ENCODE measurements around the gene DTD2.

Gene DTD2

DNA sequence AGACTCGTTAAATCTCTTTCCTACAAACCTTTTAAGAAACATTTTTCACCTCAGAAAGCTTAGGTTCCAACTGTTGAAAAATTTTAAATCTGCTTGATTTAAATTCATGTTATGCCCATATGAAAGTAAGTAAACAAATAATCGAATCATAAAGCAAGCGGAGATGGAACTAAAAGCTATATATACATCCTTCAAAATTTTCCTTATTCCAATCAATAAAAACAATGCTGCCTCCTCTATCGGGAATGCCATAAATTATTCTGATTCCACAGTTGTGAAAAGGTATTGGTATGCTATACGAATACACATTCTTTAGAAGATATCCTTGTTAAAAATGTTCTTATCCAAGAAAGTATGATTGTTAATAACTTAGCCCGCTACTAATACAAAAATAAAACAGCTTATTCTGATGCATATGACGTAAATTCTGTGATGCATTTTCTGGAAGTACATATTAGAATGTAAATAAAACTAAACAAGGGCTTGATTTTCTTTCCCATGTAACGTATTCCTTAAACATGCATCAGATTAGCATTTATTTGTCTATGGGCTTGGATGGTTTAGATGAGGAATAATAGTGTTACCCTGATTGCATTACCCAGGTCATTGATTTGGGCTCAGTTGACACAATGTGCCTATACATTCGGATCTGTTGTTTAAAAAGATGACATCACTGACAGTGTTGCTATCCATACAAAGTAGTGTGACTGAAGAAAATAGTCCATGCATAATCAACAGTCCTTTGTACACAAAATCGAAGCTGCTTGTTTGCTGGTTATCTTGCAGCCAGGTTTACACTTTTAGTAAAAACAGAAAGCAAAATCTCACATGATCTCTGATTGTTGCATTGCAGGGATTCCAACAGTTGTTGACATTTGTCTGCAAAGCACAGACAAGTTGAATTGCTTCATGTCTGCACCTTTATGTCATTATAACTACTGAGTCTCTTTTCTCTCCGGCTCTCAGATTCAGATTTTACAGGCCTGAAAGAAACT is 656 bp upstream of the DTD2 start:
- no peak overlapping the region for H3K4me3 ChIP-seq (ENCODE audit: low read depth, low read length)
- peaks cover 0 to 2% of the 10 kb centered on the region in 2 experiments for H3K4me1 ChIP-seq (ENCODE audit: control insufficient read depth in 1 of 2, insufficient read depth in 2 of 2, low read length in 2 of 2)
- no peaks in the 10 kb centered on the region for H3K27me3 ChIP-seq (ENCODE audit: insufficient read depth, low read length)
- no peak overlapping the region for H3K23ac ChIP-seq (ENCODE audit: low read length)
- H3K4ac ChIP-seq (ENCODE audit: low read depth, low read length) = no peak overlapping the region
- no peak overlapping the region for H4K8ac ChIP-seq (ENCODE audit: low read depth, low read length)
- H3K18ac ChIP-seq (ENCODE audit: low read length) = no peak overlapping the region
- no peaks in the 10 kb centered on the region for H3K9me3 ChIP-seq (ENCODE audit: insufficient read depth, low read depth, low read length)
- peak overlapping the region; percentile 25 for H3K4me2 ChIP-seq (ENCODE audit: low read length)
- peaks cover under 1% of the 10 kb centered on the region in 2 experiments for H3K36me3 ChIP-seq (ENCODE audit: control insufficient read depth in 1 of 2, insufficient read depth in 2 of 2, low read length in 2 of 2)
- H2AFZ ChIP-seq (ENCODE audit: insufficient read depth, low read length, poor library complexity) = no peak overlapping the region
- H4K91ac ChIP-seq (ENCODE audit: low read depth, low read length) = no peak overlapping the region
- no peak overlapping the region for H3K9ac ChIP-seq (ENCODE audit: low read length)
- no peak overlapping the region for H3K14ac ChIP-seq (ENCODE audit: low read length)
- peaks cover 5% of the 10 kb centered on the region for H3K79me1 ChIP-seq (ENCODE audit: low read length)
- no CpG with 5 or more reads among the region's 11 CpGs for WGBS (ENCODE audit: extremely low coverage, insufficient coverage, insufficient read length)
- no peak overlapping the region for H4K12ac ChIP-seq (ENCODE audit: low read depth, low read length)
- DNase-seq = peak; percentile 52 to 85
- H3K27ac ChIP-seq (ENCODE audit: low read depth, low read length) = no peak overlapping the region
- H3K79me2 ChIP-seq (ENCODE audit: control insufficient read depth, insufficient read depth, low read length, poor library complexity) = peaks cover 4% of the 10 kb centered on the region
- no peak overlapping the region for H2AK5ac ChIP-seq (ENCODE audit: low read length)
- no peak overlapping the region for H2BK12ac ChIP-seq (ENCODE audit: low read length)
- no peak overlapping the region for H2BK5ac ChIP-seq (ENCODE audit: low read depth, low read length, poor library complexity)
- H2BK120ac ChIP-seq (ENCODE audit: insufficient read depth, low read length, poor library complexity) = no peak overlapping the region

DNA sequence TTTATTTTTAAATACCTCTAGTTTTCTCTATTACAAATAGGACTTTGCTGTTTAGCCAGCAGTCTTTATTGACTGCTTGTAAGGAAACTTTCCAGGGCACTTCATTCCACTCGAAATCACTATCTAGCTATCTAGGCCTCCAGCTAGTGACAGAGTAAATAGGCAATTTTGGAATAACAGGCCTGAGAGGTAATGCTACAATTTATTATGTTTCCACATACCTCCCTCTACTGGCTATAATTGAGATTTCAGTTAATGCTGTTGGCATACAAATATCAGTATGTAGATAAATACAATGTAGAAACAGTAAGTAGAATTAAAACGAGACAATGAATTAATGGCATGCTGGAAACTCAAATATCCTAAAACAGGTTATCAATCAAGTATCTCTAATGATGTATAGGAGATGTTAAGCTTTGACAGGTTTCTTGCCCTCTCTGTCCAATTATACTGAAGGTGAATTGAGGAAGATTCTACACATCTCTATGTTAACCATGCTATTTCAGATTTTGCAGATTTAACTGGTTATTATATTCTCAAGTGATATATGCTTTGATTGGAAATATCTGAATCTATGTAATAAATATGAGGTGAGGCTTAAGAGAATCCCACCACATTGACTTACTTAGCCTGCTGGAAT is 7.2 kb downstream of the DTD2 start:
- Histone ChIP-seq H3K36me3 (ENCODE audit: control insufficient read depth in 1 of 2, insufficient read depth in 2 of 2, low read length in 2 of 2) (peaks cover 2 to 3% of the 10 kb centered on the region in 2 experiments), H3K79me1 (ENCODE audit: low read length) (no peaks in the 10 kb centered on the region), H3K4me1 (ENCODE audit: control insufficient read depth in 1 of 2, insufficient read depth in 2 of 2, low read length in 2 of 2) (no peaks in the 10 kb centered on the region), H3K18ac (ENCODE audit: low read length) (no peak overlapping the region), H3K23ac (ENCODE audit: low read length) (no peak overlapping the region), H3K27ac (ENCODE audit: low read depth, low read length) (no peak overlapping the region), H4K12ac (ENCODE audit: low read depth, low read length) (no peak overlapping the region), H3K9ac (ENCODE audit: low read length) (no peak overlapping the region), H2AK5ac (ENCODE audit: low read length) (no peak overlapping the region), H2BK5ac (ENCODE audit: low read depth, low read length, poor library complexity) (no peak overlapping the region), H2BK12ac (ENCODE audit: low read length) (no peak overlapping the region), H4K91ac (ENCODE audit: low read depth, low read length) (no peak overlapping the region), H3K27me3 (ENCODE audit: insufficient read depth, low read length) (no peaks in the 10 kb centered on the region), H3K4me3 (ENCODE audit: low read depth, low read length) (no peak overlapping the region), H3K79me2 (ENCODE audit: control insufficient read depth, insufficient read depth, low read length, poor library complexity) (no peaks in the 10 kb centered on the region), H3K9me3 (ENCODE audit: insufficient read depth, low read depth, low read length) (no peaks in the 10 kb centered on the region), H4K8ac (ENCODE audit: low read depth, low read length) (no peak overlapping the region), H3K4me2 (ENCODE audit: low read length) (no peak overlapping the region), H3K14ac (ENCODE audit: low read length) (no peak overlapping the region), H3K4ac (ENCODE audit: low read depth, low read length) (no peak overlapping the region), H2BK120ac (ENCODE audit: insufficient read depth, low read length, poor library complexity) (no peak overlapping the region), H2AFZ (ENCODE audit: insufficient read depth, low read length, poor library complexity) (no peak overlapping the region)
- peak; percentile 28 to 78 for DNase-seq
- no CpG with 5 or more reads among the region's 2 CpGs for WGBS (ENCODE audit: extremely low coverage, insufficient coverage, insufficient read length)

DNA sequence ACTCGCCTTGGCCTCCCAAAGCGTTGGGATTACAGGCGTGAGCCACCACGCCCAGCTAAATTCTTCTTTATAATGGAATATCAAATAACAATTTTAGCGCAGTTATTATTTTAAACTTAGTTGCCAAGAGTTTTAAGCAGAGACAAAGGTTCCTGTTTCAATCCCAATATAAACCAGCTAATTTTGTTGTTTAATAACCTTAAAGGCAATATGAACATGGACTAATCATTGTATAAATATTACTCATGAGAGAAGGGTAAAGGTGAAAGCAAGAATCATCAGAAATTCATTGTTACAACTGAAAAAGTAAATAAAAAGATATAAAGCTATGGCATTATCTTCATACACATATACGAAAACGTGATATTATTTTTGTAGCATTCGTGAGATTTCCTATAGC is 8.2 kb downstream of the DTD2 start:
- WGBS (ENCODE audit: extremely low coverage, insufficient coverage, insufficient read length) = no CpG with 5 or more reads among the region's 8 CpGs
- Histone ChIP-seq H4K91ac (ENCODE audit: low read depth, low read length) (no peak overlapping the region), H3K36me3 (ENCODE audit: control insufficient read depth in 1 of 2, insufficient read depth in 2 of 2, low read length in 2 of 2) (peaks cover 2 to 3% of the 10 kb centered on the region in 2 experiments), H3K79me1 (ENCODE audit: low read length) (no peaks in the 10 kb centered on the region), H3K4me1 (ENCODE audit: control insufficient read depth in 1 of 2, insufficient read depth in 2 of 2, low read length in 2 of 2) (no peaks in the 10 kb centered on the region), H3K4me3 (ENCODE audit: low read depth, low read length) (no peak overlapping the region), H3K9me3 (ENCODE audit: insufficient read depth, low read depth, low read length) (no peaks in the 10 kb centered on the region), H3K9ac (ENCODE audit: low read length) (no peak overlapping the region), H3K27ac (ENCODE audit: low read depth, low read length) (no peak overlapping the region), H2AK5ac (ENCODE audit: low read length) (no peak overlapping the region), H4K8ac (ENCODE audit: low read depth, low read length) (no peak overlapping the region), H3K14ac (ENCODE audit: low read length) (no peak overlapping the region), H3K79me2 (ENCODE audit: control insufficient read depth, insufficient read depth, low read length, poor library complexity) (no peaks in the 10 kb centered on the region), H3K4ac (ENCODE audit: low read depth, low read length) (no peak overlapping the region), H3K18ac (ENCODE audit: low read length) (no peak overlapping the region), H4K12ac (ENCODE audit: low read depth, low read length) (no peak overlapping the region), H3K4me2 (ENCODE audit: low read length) (no peak overlapping the region), H3K27me3 (ENCODE audit: insufficient read depth, low read length) (no peaks in the 10 kb centered on the region), H2AFZ (ENCODE audit: insufficient read depth, low read length, poor library complexity) (no peak overlapping the region), H2BK120ac (ENCODE audit: insufficient read depth, low read length, poor library complexity) (no peak overlapping the region), H3K23ac (ENCODE audit: low read length) (no peak overlapping the region), H2BK5ac (ENCODE audit: low read depth, low read length, poor library complexity) (no peak overlapping the region), H2BK12ac (ENCODE audit: low read length) (no peak overlapping the region)
- no peak for DNase-seq

DNA sequence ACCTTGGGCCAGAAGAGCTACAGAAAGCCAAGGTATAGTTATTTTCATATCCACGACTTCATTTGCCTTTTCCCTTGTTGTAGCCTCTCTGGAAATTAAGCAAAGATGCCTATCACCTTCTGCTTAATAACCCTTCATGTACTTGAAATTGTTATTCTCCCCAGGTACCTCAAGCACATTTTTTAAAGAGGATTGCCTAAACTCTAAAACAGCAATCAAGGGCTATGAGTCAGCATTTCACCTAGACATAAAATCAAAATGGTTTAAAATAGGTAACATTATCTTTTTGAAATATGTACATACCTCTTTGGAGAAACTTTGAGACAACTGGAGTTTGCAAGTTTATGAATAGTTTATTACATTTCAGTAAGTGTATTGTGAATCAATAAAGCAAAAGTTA is 11.6 kb downstream of the DTD2 start:
- Histone ChIP-seq H2BK5ac (ENCODE audit: low read depth, low read length, poor library complexity) (no peak overlapping the region), H4K8ac (ENCODE audit: low read depth, low read length) (no peak overlapping the region), H3K4me3 (ENCODE audit: low read depth, low read length) (no peak overlapping the region), H3K14ac (ENCODE audit: low read length) (no peak overlapping the region), H3K9ac (ENCODE audit: low read length) (no peak overlapping the region), H3K36me3 (ENCODE audit: control insufficient read depth in 1 of 2, insufficient read depth in 2 of 2, low read length in 2 of 2) (no peaks in the 10 kb centered on the region), H3K23ac (ENCODE audit: low read length) (no peak overlapping the region), H2BK120ac (ENCODE audit: insufficient read depth, low read length, poor library complexity) (no peak overlapping the region), H3K4me2 (ENCODE audit: low read length) (no peak overlapping the region), H4K12ac (ENCODE audit: low read depth, low read length) (no peak overlapping the region), H2BK12ac (ENCODE audit: low read length) (no peak overlapping the region), H3K9me3 (ENCODE audit: insufficient read depth, low read depth, low read length) (no peaks in the 10 kb centered on the region), H3K4me1 (ENCODE audit: control insufficient read depth in 1 of 2, insufficient read depth in 2 of 2, low read length in 2 of 2) (no peaks in the 10 kb centered on the region), H3K18ac (ENCODE audit: low read length) (no peak overlapping the region), H4K91ac (ENCODE audit: low read depth, low read length) (no peak overlapping the region), H2AK5ac (ENCODE audit: low read length) (no peak overlapping the region), H3K4ac (ENCODE audit: low read depth, low read length) (no peak overlapping the region), H3K79me2 (ENCODE audit: control insufficient read depth, insufficient read depth, low read length, poor library complexity) (no peaks in the 10 kb centered on the region), H3K27ac (ENCODE audit: low read depth, low read length) (no peak overlapping the region), H3K27me3 (ENCODE audit: insufficient read depth, low read length) (no peaks in the 10 kb centered on the region), H2AFZ (ENCODE audit: insufficient read depth, low read length, poor library complexity) (no peak overlapping the region), H3K79me1 (ENCODE audit: low read length) (no peaks in the 10 kb centered on the region)
- WGBS (ENCODE audit: extremely low coverage, insufficient coverage, insufficient read length) = no CpG with 5 or more reads among the region's 1 CpG
- DNase-seq = no peak

Measured in trophoblast cell (in vitro differentiated cells and primary cell).